ENCODE measurements around the gene TMEM234.

TMEM234 gene

GRCh38 chr1:32221980-32222755 is at the start of gene TMEM234, which contains the start of gene EIF3I:
TMEM234 (minus strand) TSS chr1:32222353; CDS start chr1:32222322, 31 bp downstream.
EIF3I (plus strand) TSS chr1:32222407; CDS start chr1:32222442, 35 bp downstream.
- no peaks in the 10 kb centered on the region for H3F3A ChIP-seq (ENCODE audit: insufficient read depth, low read length)
- peak within 1 kb of the TSS; percentile 34; the same call in 1 of the 2 replicates for H3K27ac ChIP-seq (ENCODE audit: low read length)
- peak within 1 kb of the TSS; percentile 91 for H3K9ac ChIP-seq (ENCODE audit: low read length)
- H3K27me3 ChIP-seq (replicated peaks; ENCODE audit: insufficient read depth, low read length): no peaks in the 10 kb centered on the region
- no peak for TF ChIP-seq CTCF (IDR thresholded peaks at IDR 0.05; ENCODE audit: low read length)
- no peak for TF ChIP-seq EZH2phosphoT487 (IDR thresholded peaks at IDR 0.05; ENCODE audit: low read length)
- TF ChIP-seq EZH2 (optimal IDR thresholded peaks at IDR 0.05; ENCODE audit: low read depth, low read length): no peak
- no peaks in the 10 kb centered on the region for H3K9me3 ChIP-seq (replicated peaks; ENCODE audit: insufficient read depth, low read length)
- H2AFZ ChIP-seq (ENCODE audit: low read length): peak within 1 kb of the TSS; percentile 60
- peak; percentile 93 for DNase-seq
- 0 out of 2 replicates have a peak, but pooled peaks cover 3% of the 10 kb centered on the region for H3K36me3 ChIP-seq (replicated peaks; ENCODE audit: insufficient read depth, low read length)
- peaks cover 5% of the 10 kb centered on the region; the same call in 1 of the 2 replicates for H3K4me1 ChIP-seq (ENCODE audit: low read length)
- peak within 1 kb of the TSS; percentile 84 for H3K4me2 ChIP-seq (ENCODE audit: low read depth, low read length)
- H3K79me2 ChIP-seq (ENCODE audit: low read length): peaks cover 39% of the 10 kb centered on the region
- no peaks in the 10 kb centered on the region for H3K9me2 ChIP-seq (replicated peaks; ENCODE audit: insufficient read depth, low read length)
- no peaks in the 10 kb centered on the region for H4K20me1 ChIP-seq (ENCODE audit: insufficient read depth, low read length)
- peak within 1 kb of the TSS; percentile 77 for H3K4me3 ChIP-seq (ENCODE audit: low read length)

GRCh38 chr1:32269744-32270143 is 47.6 kb upstream of the TMEM234 start:
- no peak overlapping the region for H3K4me2 ChIP-seq (ENCODE audit: low read depth, low read length)
- H3F3A ChIP-seq (ENCODE audit: insufficient read depth, low read length): no peaks in the 10 kb centered on the region
- H4K20me1 ChIP-seq (ENCODE audit: insufficient read depth, low read length): no peaks in the 10 kb centered on the region
- H3K79me2 ChIP-seq (ENCODE audit: low read length): no peaks in the 10 kb centered on the region
- no peak overlapping the region for H3K27ac ChIP-seq (ENCODE audit: low read length)
- no peak overlapping the region for H3K9ac ChIP-seq (ENCODE audit: low read length)
- H3K27me3 ChIP-seq (replicated peaks; ENCODE audit: insufficient read depth, low read length): no peaks in the 10 kb centered on the region
- no peak for DNase-seq
- peaks cover 9% of the 10 kb centered on the region; the same call in 1 of the 2 replicates for H3K4me1 ChIP-seq (ENCODE audit: low read length)
- no peak for TF ChIP-seq CTCF (IDR thresholded peaks at IDR 0.05; ENCODE audit: low read length)
- no peak for TF ChIP-seq EZH2phosphoT487 (IDR thresholded peaks at IDR 0.05; ENCODE audit: low read length)
- no peak for TF ChIP-seq EZH2 (optimal IDR thresholded peaks at IDR 0.05; ENCODE audit: low read depth, low read length)
- H3K4me3 ChIP-seq (ENCODE audit: low read length): no peak overlapping the region
- H3K9me3 ChIP-seq (replicated peaks; ENCODE audit: insufficient read depth, low read length): no peaks in the 10 kb centered on the region
- H3K36me3 ChIP-seq (replicated peaks; ENCODE audit: insufficient read depth, low read length): no peaks in the 10 kb centered on the region
- H2AFZ ChIP-seq (ENCODE audit: low read length): no peak overlapping the region
- no peaks in the 10 kb centered on the region for H3K9me2 ChIP-seq (replicated peaks; ENCODE audit: insufficient read depth, low read length)

- Histone ChIP-seq H3K4me1 (ENCODE audit: low read length) (peaks cover 9% of the 10 kb centered on the region; the same call in 1 of the 2 replicates), H4K20me1 (ENCODE audit: insufficient read depth, low read length) (no peaks in the 10 kb centered on the region), H3K4me3 (ENCODE audit: low read length) (no peak overlapping the region), H3K79me2 (ENCODE audit: low read length) (no peaks in the 10 kb centered on the region), H3F3A (ENCODE audit: insufficient read depth, low read length) (no peaks in the 10 kb centered on the region), H3K9ac (ENCODE audit: low read length) (no peak overlapping the region), H3K27ac (ENCODE audit: low read length) (no peak overlapping the region), H3K36me3 (replicated peaks; ENCODE audit: insufficient read depth, low read length) (no peaks in the 10 kb centered on the region), H3K4me2 (ENCODE audit: low read depth, low read length) (no peak overlapping the region), H3K27me3 (replicated peaks; ENCODE audit: insufficient read depth, low read length) (no peaks in the 10 kb centered on the region), H3K9me2 (replicated peaks; ENCODE audit: insufficient read depth, low read length) (no peaks in the 10 kb centered on the region), H3K9me3 (replicated peaks; ENCODE audit: insufficient read depth, low read length) (no peaks in the 10 kb centered on the region), H2AFZ (ENCODE audit: low read length) (no peak overlapping the region)
- TF ChIP-seq EZH2 (optimal IDR thresholded peaks at IDR 0.05; ENCODE audit: low read depth, low read length): no peak
- no peak for TF ChIP-seq CTCF (IDR thresholded peaks at IDR 0.05; ENCODE audit: low read length)
- no peak for TF ChIP-seq EZH2phosphoT487 (IDR thresholded peaks at IDR 0.05; ENCODE audit: low read length)
- DNase-seq: no peak
Measured at GRCh38 chr1:32266921-32267591, 44.9 kb upstream of the TMEM234 start.
